ENCODE measurements around the gene TBL1X. TPM values are rescaled to one million over a fixed set of nuclear protein-coding genes. Genes with fewer than 3 reads are reported as not detected.

The TBL1X gene
- total RNA-seq, 1 donor from 2014 or later, result 15.4 TPM

GRCh38 chrX:9739130-9739529 lies 274.3 kb downstream of the TBL1X start:
- Histone ChIP-seq H3K27me3 (no peaks in the 10 kb centered on the region), H3K9me3 (no peaks in the 10 kb centered on the region), H3K36me3 (no peaks in the 10 kb centered on the region), H3K4me1 (no peaks in the 10 kb centered on the region), H3K27ac (no peak overlapping the region), H3K4me3 (no peak overlapping the region)
- intact Hi-C loops (cut with DNase I), result no loop called here
- TF ChIP-seq CTCF (IDR thresholded peaks at IDR 0.05), result no peak
- no peak for DNase-seq (ENCODE audit: low spot score in 2 of 2)

GRCh38 chrX:9745417-9746115 lies 280.7 kb downstream of the TBL1X start:
- no peak for TF ChIP-seq CTCF (IDR thresholded peaks at IDR 0.05)
- no peaks in the 10 kb centered on the region for H3K4me1 ChIP-seq
- no peak overlapping the region for H3K27ac ChIP-seq
- DNase-seq (ENCODE audit: low spot score in 2 of 2), result no peak
- H3K36me3 ChIP-seq, result no peaks in the 10 kb centered on the region
- no peak overlapping the region for H3K4me3 ChIP-seq
- intact Hi-C loops (cut with DNase I), result no loop called here
- H3K9me3 ChIP-seq, result no peaks in the 10 kb centered on the region
- no peaks in the 10 kb centered on the region for H3K27me3 ChIP-seq

GRCh38 chrX:9746148-9746888 lies 281.5 kb downstream of the TBL1X start:
- intact Hi-C loops (cut with DNase I), result no loop called here
- H3K27me3 ChIP-seq, result no peaks in the 10 kb centered on the region
- H3K9me3 ChIP-seq, result no peaks in the 10 kb centered on the region
- no peaks in the 10 kb centered on the region for H3K36me3 ChIP-seq
- no peaks in the 10 kb centered on the region for H3K4me1 ChIP-seq
- no peak overlapping the region for H3K27ac ChIP-seq
- no peak for TF ChIP-seq CTCF (IDR thresholded peaks at IDR 0.05)
- no peak overlapping the region for H3K4me3 ChIP-seq
- DNase-seq (ENCODE audit: low spot score in 2 of 2), result no peak

GRCh38 chrX:9747644-9748043 lies 282.8 kb downstream of the TBL1X start:
- H3K27me3 ChIP-seq, result no peaks in the 10 kb centered on the region
- no peak for TF ChIP-seq CTCF (IDR thresholded peaks at IDR 0.05)
- H3K36me3 ChIP-seq, result no peaks in the 10 kb centered on the region
- intact Hi-C loops (cut with DNase I), result no loop called here
- no peak for DNase-seq (ENCODE audit: low spot score in 2 of 2)
- H3K4me1 ChIP-seq, result no peaks in the 10 kb centered on the region
- no peaks in the 10 kb centered on the region for H3K9me3 ChIP-seq
- no peak overlapping the region for H3K4me3 ChIP-seq
- H3K27ac ChIP-seq, result no peak overlapping the region

- TF ChIP-seq CTCF (IDR thresholded peaks at IDR 0.05), result no peak
- Histone ChIP-seq H3K27ac (no peak overlapping the region), H3K4me1 (no peaks in the 10 kb centered on the region), H3K4me3 (no peak overlapping the region), H3K9me3 (no peaks in the 10 kb centered on the region), H3K27me3 (no peaks in the 10 kb centered on the region), H3K36me3 (no peaks in the 10 kb centered on the region)
- intact Hi-C loops (cut with DNase I), result no loop called here
- no peak for DNase-seq (ENCODE audit: low spot score in 2 of 2)
Measured at GRCh38 chrX:9749146-9749692, 284.4 kb downstream of the TBL1X start.
